Measurements from ENCODE around the gene TPM4.
A peak's percentile ranks its signal among the peaks of the same experiment; 100 is the strongest.
"Not testable (repeated sequence)": the region's sequence is repeated elsewhere in the genome, so short reads cannot be mapped to it uniquely, and the experiment has no call there.

Gene TPM4

GRCh38 chr19:16099314-16099965 lies 23.1 kb downstream of the TPM4 start:
- DNase-seq = not testable (repeated sequence)

- no peak for DNase-seq
Observed at GRCh38 chr19:16100524-16100923, 24.2 kb downstream of the TPM4 start.

GRCh38 chr19:16104722-16105121 lies 28.4 kb downstream of the TPM4 start:
- no peak for DNase-seq

- DNase-seq = no peak
Observed at GRCh38 chr19:16106121-16106520, 29.8 kb downstream of the TPM4 start.

- DNase-seq = peak; percentile 97
Observed at GRCh38 chr19:16111160-16111908, 35.0 kb downstream of the TPM4 start, which contains the start of gene RAB8A. RAB8A (plus strand) TSS chr19:16111889; CDS start chr19:16111902, 13 bp downstream.

- DNase-seq = no peak
Observed at GRCh38 chr19:16111909-16112752, 35.8 kb downstream of the TPM4 start.

- no peak for DNase-seq
Observed at GRCh38 chr19:16112778-16113177, 36.5 kb downstream of the TPM4 start.

- DNase-seq = no peak
Observed at GRCh38 chr19:16113727-16114126, 37.4 kb downstream of the TPM4 start.

- no peak for DNase-seq
Observed at GRCh38 chr19:16115301-16116039, 39.2 kb downstream of the TPM4 start.

GRCh38 chr19:16116067-16116466 lies 39.8 kb downstream of the TPM4 start:
- DNase-seq = no peak

GRCh38 chr19:16117594-16118033 lies 41.3 kb downstream of the TPM4 start:
- DNase-seq = no peak

GRCh38 chr19:16118489-16119033 lies 42.3 kb downstream of the TPM4 start:
- no peak for DNase-seq

GRCh38 chr19:16119075-16119857 lies 43.0 kb downstream of the TPM4 start:
- DNase-seq = not testable (repeated sequence)

GRCh38 chr19:16121141-16121540 lies 44.8 kb downstream of the TPM4 start:
- no peak for DNase-seq

- no peak for DNase-seq
Observed at GRCh38 chr19:16121967-16122366, 45.7 kb downstream of the TPM4 start.

GRCh38 chr19:16124953-16125352 lies 48.7 kb downstream of the TPM4 start:
- no peak for DNase-seq

GRCh38 chr19:16125737-16126495 lies 49.6 kb downstream of the TPM4 start:
- no peak for DNase-seq

- no peak for DNase-seq
Observed at GRCh38 chr19:16127080-16127479, 50.8 kb downstream of the TPM4 start.

- no peak for DNase-seq
Observed at GRCh38 chr19:16127776-16128371, 51.6 kb downstream of the TPM4 start.

- no peak for DNase-seq
Observed at GRCh38 chr19:16131648-16132047, 55.4 kb downstream of the TPM4 start.
